GM23338 (cell line): ENCODE data around the gene XPO6. TPM values are rescaled to one million over a fixed set of nuclear protein-coding genes. Genes with fewer than 3 reads are reported as not detected.

Experiments used
- ATAC-seq: fragments of 200-7000 bp; cut with Tn5 transposase; 3 replicates; pipeline ENCODE4 v1.9.1; 2020
- DNase-seq: peaks from one replicate; pipeline ENCODE4 v3.0.0-alpha.2; 2015; ENCODE audit warnings: low spot score
- H2AFZ ChIP-seq: fragments of 200-600 bp; sonication (generic); 2 replicates; pipeline ENCODE4 v1.8.0; 2016; ENCODE audit warnings: antibody characterized with exemption, mild to moderate bottlenecking, moderate library complexity
- H3F3A ChIP-seq: fragments of 200-600 bp; sonication (generic); replicated peaks from 2 replicates; pipeline ENCODE4 v1.8.0; 2017; ENCODE audit warnings: antibody characterized with exemption, mixed run types, low read depth
- H3K27ac ChIP-seq: fragments of 200-600 bp; sonication (generic); 2 replicates; pipeline ENCODE4 v1.6.1; 2016; ENCODE audit warnings: low read depth
- H3K27me3 ChIP-seq: fragments of 200-600 bp; sonication (generic); 2 replicates; pipeline ENCODE4 v1.8.0; 2016; ENCODE audit warnings: mild to moderate bottlenecking, mixed run types, moderate library complexity; ENCODE audit not compliant: insufficient read depth
- H3K36me3 ChIP-seq: fragments of 200-600 bp; sonication (generic); 2 replicates; pipeline ENCODE4 v1.8.0; 2016; ENCODE audit warnings: mild to moderate bottlenecking; ENCODE audit not compliant: insufficient read depth
- H3K4me1 ChIP-seq: fragments of 200-600 bp; sonication (generic); 2 replicates; pipeline ENCODE4 v1.8.0; 2016; ENCODE audit warnings: mild to moderate bottlenecking, moderate library complexity; ENCODE audit not compliant: insufficient read depth
- H3K4me2 ChIP-seq: fragments of 200-600 bp; sonication (generic); 2 replicates; pipeline ENCODE4 v1.7.1; 2017; ENCODE audit warnings: mixed run types
- H3K4me3 ChIP-seq: fragments of 200-600 bp; sonication (generic); 2 replicates; pipeline ENCODE4 v1.6.1; 2016; ENCODE audit warnings: mixed run types
- H3K79me2 ChIP-seq: fragments of 200-600 bp; sonication (generic); replicated peaks from 2 replicates; pipeline ENCODE4 v1.8.0; 2017; ENCODE audit warnings: mild to moderate bottlenecking; ENCODE audit not compliant: insufficient read depth
- H3K9me2 ChIP-seq: fragments of 200-600 bp; sonication (generic); 2 replicates; pipeline ENCODE4 v1.8.0; 2017; ENCODE audit not compliant: insufficient read depth
- H4K20me1 ChIP-seq: fragments of 200-600 bp; sonication (generic); replicated peaks from 2 replicates; pipeline ENCODE4 v1.8.0; 2017; ENCODE audit warnings: mild to moderate bottlenecking; ENCODE audit not compliant: insufficient read depth
- H3K27ac Mint-ChIP-seq: 2 replicates; pipeline ENCODE4 v1.8.0; 2020; ENCODE audit warnings: inconsistent platforms, mild to moderate bottlenecking, moderate library complexity, mixed read lengths
- H3K27me3 Mint-ChIP-seq: 3 replicates; pipeline ENCODE4 v1.8.0; 2022; ENCODE audit warnings: low read depth, mild to moderate bottlenecking, moderate library complexity, mixed read lengths, inconsistent platforms; ENCODE audit not compliant: insufficient read depth, poor library complexity
- H3K36me3 Mint-ChIP-seq: 3 replicates; pipeline ENCODE4 v1.8.0; 2021; ENCODE audit warnings: low read depth, mild to moderate bottlenecking, inconsistent platforms, moderate library complexity, mixed read lengths
- H3K4me1 Mint-ChIP-seq: 3 replicates; pipeline ENCODE4 v1.8.0; 2020; ENCODE audit warnings: mild to moderate bottlenecking, inconsistent platforms, mixed read lengths
- H3K4me3 Mint-ChIP-seq: 3 replicates; pipeline ENCODE4 v1.8.0; 2021; ENCODE audit warnings: moderate library complexity, mild to moderate bottlenecking, inconsistent platforms, mixed read lengths
- H3K9me3 Mint-ChIP-seq: 3 replicates; pipeline ENCODE4 v1.8.0; 2020; ENCODE audit warnings: moderate library complexity, mild to moderate bottlenecking, inconsistent platforms, mixed read lengths
- ETS1 ChIP-seq: IDR thresholded peaks from 2 replicates; pipeline ENCODE4 v1.6.1; 2016; ENCODE audit warnings: antibody characterized with exemption
- EZH2 ChIP-seq: fragments of 200-600 bp; sonication (generic); IDR thresholded peaks from one replicate; pipeline ENCODE4 v1.8.0; 2017; ENCODE audit warnings: antibody characterized with exemption, mild to moderate bottlenecking, low read depth; ENCODE audit not compliant: unreplicated experiment
- EZH2phosphoT487 ChIP-seq: fragments of 200-600 bp; sonication (generic); IDR thresholded peaks from one replicate; pipeline ENCODE4 v1.8.1; 2018; ENCODE audit warnings: antibody characterized with exemption; ENCODE audit not compliant: unreplicated experiment
- JUNB ChIP-seq: IDR thresholded peaks from one replicate; pipeline ENCODE4 v1.6.1; 2016; ENCODE audit warnings: antibody characterized with exemption; ENCODE audit not compliant: unreplicated experiment
- POLR2AphosphoS5 ChIP-seq: IDR thresholded peaks from 2 replicates; pipeline ENCODE4 v1.6.1; 2016; ENCODE audit warnings: antibody characterized with exemption, low read depth
- REST ChIP-seq: IDR thresholded peaks from one replicate; pipeline ENCODE4 v1.6.1; 2018; ENCODE audit warnings: antibody characterized with exemption; ENCODE audit not compliant: unreplicated experiment
- ZNF331 ChIP-seq: fragments of 250-450 bp; sonication (Bioruptor Pico); IDR thresholded peaks from 2 replicates; pipeline ENCODE4 v1.5.0; 2020; ENCODE audit warnings: low read depth, mild to moderate bottlenecking, moderate library complexity
- ZNF462 ChIP-seq: fragments of 250-450 bp; sonication (Bioruptor Pico); IDR thresholded peaks from 2 replicates; pipeline ENCODE4 v1.5.0; 2020; ENCODE audit warnings: mild to moderate bottlenecking, moderate library complexity
- polyA plus RNA-seq: library from polyadenylated mRNA; unstranded; fragments of >200 nt; fragmentation: Nextera tagmentation; extraction: Ambion mirVana; gene quantifications from 2 replicates; pipeline ENCODE4 v1.2.1, GENCODE V29; 2016
- total RNA-seq: library from RNA; depleted of rRNA; stranded (reverse); fragments of >200 nt; shearing (Covaris generic); gene quantifications from 2 replicates; pipeline ENCODE4 v1.2.3, GENCODE V29; 2014

Gene XPO6
- total and polyA plus RNA-seq, 2 experiments from 2014 or later: 83.9 to 178 TPM

- Histone ChIP-seq H2AFZ (no peak overlapping the region), H3K4me3 (no peak overlapping the region), H3K4me1 (no peaks in the 10 kb centered on the region), H3K4me2 (no peak overlapping the region), H3K27ac (no peak overlapping the region), H3K9me2 (no peaks in the 10 kb centered on the region), H3K79me2 (peaks cover 54% of the 10 kb centered on the region), H3F3A (no peaks in the 10 kb centered on the region), H4K20me1 (peaks cover 24% of the 10 kb centered on the region), H3K27me3 (no peaks in the 10 kb centered on the region), H3K36me3 (peaks cover 29% of the 10 kb centered on the region)
- Mint-ChIP-seq H3K36me3 (peaks cover 55% of the 10 kb centered on the region), H3K27me3 (peaks cover 2% of the 10 kb centered on the region), H3K4me1 (no peaks in the 10 kb centered on the region), H3K9me3 (no peaks in the 10 kb centered on the region; the same call in 2 of the 3 replicates), H3K4me3 (no peak overlapping the region), H3K27ac (no peak overlapping the region)
- no peak for TF ChIP-seq ETS1
- no peak for TF ChIP-seq REST
- TF ChIP-seq EZH2phosphoT487: no peak
- TF ChIP-seq JUNB: no peak
- TF ChIP-seq POLR2AphosphoS5: no peak
- no peak for TF ChIP-seq EZH2
- ATAC-seq (no peak), DNase-seq (no peak)
Measured at GRCh38 chr16:28171816-28172215, 39.9 kb downstream of the XPO6 start.

DNA sequence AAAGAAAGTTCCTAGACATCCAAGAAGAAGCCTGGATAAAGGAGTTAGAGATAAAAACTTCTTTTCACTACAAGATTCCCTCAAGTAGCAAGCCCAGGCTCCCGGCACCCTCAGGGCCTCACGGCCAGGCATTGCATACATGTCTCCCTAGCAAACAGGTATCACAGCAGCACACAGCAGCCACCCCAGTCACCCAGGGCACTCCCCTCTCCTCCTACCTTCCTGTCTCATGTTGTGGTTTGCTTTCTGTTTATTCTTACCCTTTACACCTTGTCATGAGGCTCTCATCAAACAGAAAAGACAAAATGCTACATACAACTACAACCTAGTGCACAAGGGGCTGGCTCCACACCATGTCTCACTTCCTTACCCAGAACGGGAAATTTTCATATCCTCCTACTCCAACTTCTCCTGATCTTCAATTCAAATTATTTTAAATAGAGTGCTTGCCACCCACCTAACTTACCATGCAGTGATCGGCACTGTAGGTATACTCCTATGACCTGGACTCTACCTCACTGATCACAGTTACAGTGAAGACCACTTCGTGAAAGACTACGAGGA, 42.7 kb downstream of the XPO6 start:
- Histone ChIP-seq H4K20me1 (peaks cover 24% of the 10 kb centered on the region), H3K36me3 (peaks cover 35% of the 10 kb centered on the region)
- peaks cover 49% of the 10 kb centered on the region for H3K36me3 Mint-ChIP-seq
- TF ChIP-seq POLR2AphosphoS5 (no peak), EZH2phosphoT487 (no peak), ZNF331 (CRISPR knock-in tag) (no peak), ZNF462 (CRISPR knock-in tag) (no peak)

More for the DNA sequence above, 42.7 kb downstream of the XPO6 start:
- Histone ChIP-seq H3K9me2 (no peaks in the 10 kb centered on the region), H3K27ac (peak overlapping the region; percentile 36; the same call in 1 of the 2 replicates), H3K4me1 (no peaks in the 10 kb centered on the region), H2AFZ (no peak overlapping the region), H3K4me3 (no peak overlapping the region), H3K27me3 (no peaks in the 10 kb centered on the region), H3K4me2 (no peak overlapping the region), H3F3A (no peaks in the 10 kb centered on the region), H3K79me2 (peaks cover 30% of the 10 kb centered on the region)
- H3K4me3 Mint-ChIP-seq: no peak overlapping the region
- peaks cover 2% of the 10 kb centered on the region for H3K27me3 Mint-ChIP-seq
- no peak overlapping the region for H3K27ac Mint-ChIP-seq
- no peaks in the 10 kb centered on the region; the same call in 2 of the 3 replicates for H3K9me3 Mint-ChIP-seq
- DNase-seq (no peak), ATAC-seq (no peak)
- H3K4me1 Mint-ChIP-seq: peaks cover 6% of the 10 kb centered on the region; the same call in 2 of the 3 replicates
